NCI-H1694 (cell line): ENCODE data around the gene MEG3.

Experiments used
- DNase-seq: peaks from one replicate; lab custom pipeline; 2025; lab: John Stamatoyannopoulos, UW

MEG3 gene

DNA sequence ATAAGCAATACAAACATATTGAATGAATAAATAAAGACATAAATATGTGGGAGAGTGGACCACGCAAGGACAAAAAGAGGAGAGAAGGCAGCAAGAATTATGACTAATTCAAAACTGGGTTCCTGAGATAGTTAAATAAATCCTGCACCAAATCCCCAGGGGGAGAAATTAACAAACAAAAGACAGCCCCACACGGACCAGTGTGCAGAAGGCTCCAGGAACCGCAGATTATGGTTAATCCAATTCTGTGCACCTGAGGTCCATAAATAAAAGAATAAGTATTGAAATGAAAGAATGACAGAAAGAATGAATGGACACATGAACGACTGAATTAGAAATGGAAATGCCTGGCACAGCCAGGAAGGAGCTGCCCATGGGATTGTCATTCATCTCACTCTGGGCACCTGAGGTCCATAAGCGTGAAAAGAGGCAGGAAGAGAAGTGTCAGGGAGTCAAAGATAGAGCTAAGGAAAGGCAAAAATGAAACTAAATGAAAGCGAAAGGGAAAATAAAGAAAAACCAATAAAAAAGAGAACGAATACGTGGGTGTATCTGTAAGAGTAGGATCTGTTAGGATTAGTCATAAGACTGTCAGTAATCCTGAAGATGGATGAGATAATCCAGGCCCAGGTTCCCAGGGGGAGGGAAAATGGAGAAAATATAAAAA lies 23.3 kb downstream of the MEG3 start:
- DNase-seq = no peak

DNA sequence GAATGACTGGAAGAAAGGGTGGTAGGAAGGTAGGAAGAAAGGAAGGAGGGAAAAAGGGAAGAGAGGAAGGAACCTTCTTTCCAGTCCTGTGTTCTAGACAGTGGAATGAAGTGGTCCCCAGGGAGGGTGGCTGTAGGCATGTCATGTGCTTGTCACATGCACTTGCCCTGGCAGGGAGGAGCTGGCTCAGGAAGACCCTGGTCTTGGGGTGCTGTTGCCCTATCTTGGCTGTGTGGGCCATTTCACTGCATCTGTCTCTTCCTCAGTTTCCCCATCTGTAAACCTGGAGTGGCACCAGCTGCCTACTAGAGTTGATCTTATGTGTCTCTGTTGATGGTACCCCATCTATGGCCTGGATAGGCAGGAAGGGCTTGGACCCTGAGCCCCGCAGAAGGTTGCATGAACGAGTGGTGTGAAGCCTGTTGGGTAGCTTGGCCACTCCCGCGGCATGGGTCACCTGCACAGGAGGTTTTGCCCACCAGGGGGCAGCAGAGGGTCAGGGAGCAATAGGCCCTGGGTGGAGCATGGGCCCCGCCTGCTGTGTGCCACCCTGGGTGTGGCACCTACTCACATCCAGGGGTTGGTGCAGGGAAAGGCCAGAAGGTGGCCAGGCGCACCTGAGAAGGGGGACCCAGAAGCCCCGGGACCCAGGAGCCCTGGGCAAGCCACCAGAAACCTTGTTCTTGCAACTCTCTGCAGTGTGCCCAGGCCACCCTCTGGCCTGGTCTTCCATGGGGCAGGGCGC lies 25.1 kb downstream of the MEG3 start:
- DNase-seq = peak; percentile 59

DNA sequence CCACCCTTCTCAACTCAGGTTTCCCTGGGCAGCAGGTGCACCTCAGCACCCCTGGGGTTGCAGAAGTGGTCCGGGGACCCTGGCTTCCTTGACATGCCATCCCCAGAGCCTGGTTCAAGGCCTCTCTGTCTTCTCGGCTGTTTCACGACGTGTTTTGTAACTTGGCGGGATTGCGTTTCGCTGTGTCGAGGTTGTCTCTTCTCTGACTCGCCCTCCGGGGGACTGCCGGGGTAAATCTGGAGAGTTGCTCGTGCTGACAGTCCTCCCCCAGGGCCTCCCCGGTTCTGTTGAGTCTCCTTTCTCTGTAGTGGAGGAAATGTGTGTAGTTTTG lies 25.6 kb downstream of the MEG3 start:
- DNase-seq = no peak

DNA sequence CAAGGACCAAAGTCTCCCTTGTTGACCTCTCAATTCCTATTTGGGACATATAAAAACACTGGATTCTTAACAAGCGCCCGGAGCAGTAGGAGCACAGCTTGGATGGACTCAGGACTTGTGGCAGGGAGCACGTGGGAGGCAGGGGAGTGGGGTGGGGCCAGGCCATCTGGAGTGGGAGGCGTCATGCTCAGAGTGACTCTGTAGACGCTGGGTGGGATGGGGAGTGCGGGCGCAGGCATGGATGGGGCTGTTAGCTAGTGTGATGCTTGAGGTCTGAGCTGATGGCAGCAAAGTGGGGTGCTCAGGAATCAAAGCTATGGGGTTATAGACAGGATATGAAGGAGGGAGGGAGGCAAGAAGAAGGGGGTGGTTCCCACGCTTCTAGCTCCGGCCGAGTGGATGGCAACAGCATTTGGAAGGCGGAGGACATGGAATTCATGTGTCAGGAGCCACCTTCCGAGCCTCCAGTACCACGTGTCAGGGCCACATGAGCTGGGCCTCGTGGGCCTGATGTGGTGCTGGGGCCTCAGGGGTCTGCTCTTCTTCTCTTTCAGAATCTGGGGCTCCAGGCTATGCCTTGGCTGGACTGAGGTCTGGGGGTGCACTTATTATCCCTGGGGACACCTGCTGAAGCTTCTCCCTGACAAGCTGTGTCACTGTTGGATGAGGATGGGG lies 26.2 kb downstream of the MEG3 start:
- no peak for DNase-seq

DNA sequence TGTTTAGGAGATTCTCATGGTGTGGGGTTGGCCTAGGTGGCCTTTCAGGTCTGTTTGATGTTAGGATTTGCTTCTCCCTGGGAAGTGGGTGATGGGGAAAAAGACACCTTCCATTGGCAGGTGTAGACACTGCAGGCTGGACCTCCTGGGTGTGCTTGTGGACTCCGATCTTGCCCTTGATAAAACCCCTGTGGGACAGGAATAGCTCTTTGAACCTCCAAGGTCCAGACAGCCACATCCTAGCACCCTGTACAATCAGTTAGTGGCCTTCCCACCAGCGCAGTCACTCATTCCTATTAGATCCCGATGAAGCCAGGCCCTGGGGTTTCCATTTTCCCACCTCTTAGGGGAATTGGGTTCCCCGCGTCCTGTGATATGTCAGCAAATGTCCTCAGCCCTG lies 28.5 kb downstream of the MEG3 start:
- no peak for DNase-seq

DNA sequence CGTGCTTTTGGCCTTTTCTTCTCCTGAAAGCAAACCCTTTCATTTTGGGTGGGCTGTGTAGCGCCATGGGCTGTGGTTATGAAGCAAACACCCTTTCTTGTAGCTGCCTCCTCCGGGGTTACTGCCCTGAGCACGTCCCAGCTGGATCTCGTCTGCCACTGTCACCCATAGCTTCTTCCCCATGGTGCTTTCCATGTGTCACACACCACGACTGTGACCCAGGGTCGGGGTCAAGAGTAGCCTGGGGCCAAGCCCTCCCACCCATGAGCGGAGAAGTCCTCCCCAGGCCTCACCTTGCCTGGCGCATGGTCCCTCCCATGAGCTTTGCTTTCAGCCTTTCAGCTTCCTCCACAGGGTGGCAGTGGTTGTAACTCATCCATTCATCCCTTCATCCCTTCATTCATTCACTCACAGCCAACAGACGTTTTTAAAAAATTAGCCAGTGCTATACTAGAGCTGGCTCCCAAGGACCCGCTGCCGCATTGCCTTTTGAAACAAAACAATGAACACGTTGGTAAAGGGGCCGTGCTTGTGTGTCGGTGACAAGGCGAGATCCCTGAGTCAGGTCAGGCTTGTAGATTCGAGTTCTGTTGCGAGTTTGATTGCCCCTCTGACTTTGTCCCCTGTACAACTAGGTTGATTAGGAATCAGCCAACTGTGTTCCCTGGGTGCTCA lies 29.5 kb downstream of the MEG3 start:
- DNase-seq = no peak

DNA sequence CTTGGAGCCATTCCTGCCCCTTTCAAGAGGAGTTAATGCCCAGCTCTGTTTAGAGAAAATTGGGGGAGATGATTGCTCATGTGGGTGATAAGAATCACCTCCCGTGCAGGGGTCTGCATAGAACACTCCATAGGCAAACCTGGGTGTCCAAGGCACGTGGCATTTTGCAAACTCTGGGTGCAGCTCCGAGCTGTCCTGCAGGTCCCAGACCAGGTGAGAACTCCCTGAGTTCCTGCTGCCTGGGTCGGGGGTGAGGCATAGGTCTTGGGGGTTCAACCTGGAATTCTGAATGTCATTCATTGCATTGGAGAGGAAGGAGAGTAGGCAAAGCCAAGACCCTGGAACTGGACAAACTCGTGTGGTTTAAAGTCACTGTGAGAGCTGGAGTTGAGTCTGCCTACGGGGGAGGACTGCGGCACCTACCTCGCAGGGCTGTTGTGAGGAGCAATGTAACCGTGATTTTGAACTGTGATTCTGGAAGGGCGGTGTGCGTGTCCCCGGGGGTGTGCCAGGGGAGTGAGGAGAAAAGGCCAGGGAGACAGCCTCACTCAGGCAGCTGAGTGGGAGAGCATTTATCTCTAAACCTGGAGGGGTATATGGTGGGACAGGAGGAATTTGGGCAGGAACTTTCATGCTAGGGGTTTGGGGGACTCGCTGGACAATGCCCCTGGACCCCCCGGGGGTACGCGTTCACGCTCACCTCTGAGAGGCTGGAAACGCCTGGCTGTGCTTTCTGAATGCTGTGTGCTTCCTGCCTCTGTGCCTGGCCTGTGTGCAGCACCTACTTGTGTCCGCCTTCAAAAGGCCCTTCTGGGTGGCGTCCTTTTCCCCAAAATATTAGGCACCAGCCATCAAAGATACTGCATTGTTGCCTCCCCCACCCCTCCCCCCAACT lies 30.4 kb downstream of the MEG3 start:
- no peak for DNase-seq

DNA sequence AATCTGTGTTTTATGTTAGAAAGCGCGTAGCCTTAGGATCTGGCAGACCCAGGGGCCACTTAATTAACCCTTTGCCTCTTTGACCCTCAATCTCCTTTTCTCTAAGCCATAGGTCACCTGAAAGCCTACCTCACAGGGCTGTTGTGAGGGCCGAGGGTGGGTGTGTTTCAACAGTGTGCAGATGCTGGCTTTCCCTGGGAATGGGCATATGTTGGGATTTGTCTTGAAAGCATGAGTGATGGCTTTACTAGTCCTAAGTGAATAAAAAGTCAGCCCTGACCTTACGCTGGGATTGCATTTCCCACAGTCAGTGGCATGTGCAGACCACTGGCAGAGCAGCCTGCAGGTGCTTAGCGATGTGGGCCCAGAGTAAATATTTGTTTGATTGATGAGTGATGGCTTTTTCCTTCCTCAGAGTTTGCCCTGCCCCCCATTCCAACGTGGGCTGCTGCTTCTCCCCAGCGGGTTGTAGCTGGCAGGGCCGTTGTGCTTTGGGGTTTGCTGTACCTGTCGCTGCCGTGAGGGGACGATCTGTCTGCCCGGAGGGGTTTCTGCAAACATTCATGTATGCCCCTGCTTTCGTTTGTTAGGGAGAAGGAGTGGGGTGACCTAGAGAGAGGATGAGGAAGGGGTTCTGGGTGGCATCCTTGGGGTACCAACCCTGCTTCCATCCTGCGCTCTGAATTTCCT lies 31.5 kb downstream of the MEG3 start:
- no peak for DNase-seq

DNA sequence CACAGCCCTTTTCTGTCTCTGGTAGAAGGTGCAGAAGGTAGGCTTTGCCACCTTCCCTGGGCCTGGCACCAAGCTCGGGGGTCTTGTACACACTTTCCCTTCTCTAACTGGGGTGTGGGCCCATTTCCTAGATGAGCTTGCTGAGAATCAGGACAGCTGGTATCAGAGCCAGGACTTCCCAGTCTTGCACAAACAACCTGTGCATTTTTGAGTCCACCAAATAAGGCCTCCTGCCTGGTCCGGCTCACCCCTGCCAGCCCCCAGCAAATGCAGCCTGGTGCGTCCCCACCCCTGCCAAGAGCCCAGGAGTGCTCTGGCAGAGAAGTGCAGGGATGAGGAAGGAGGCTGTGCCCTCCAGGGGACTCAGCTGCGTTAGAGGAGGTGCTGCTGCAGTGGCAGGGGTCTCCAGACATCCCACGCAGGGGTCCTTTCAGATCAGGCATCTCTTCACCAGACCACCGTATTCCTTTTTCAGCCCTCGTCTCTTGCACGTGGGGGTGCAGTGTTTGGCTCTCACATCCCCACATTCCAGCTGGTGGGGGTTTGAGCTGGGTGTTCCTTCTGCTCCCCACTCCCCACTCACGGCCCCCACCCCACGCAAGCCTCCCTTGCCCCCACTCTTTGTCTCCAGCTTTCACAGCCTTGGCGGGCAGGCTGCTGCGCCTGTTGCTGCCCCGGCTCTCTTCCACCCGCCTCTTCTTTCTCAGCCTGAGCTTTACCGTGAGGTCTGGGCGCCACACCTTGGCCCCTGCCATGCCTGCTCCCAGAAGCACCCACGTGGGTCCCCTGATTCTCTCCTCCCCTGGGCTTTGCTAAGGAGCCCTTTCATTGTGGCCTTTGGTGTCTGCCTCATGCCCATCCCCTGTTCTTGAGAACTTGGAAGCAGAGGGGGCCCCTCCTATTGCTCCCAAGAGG lies 32.3 kb downstream of the MEG3 start:
- DNase-seq = no peak

DNA sequence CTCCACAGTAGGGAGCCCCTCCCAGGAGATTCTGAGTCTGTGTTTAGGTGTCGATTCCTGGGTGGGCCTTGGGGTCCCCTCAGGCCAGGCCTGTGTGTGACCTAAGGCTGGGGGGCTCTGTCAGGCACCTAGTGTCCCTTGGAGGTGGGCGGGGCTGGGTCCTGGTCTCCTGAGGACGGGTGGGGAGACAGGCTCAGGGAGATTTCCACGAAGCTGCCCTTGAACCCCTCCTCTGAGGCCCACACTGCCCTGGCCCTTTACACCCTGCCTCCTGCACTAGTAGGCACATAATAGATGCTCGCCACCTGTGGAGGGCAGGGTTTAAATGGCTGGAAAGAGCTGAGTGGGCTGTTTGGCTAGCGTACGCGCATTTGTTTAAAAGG lies 32.9 kb downstream of the MEG3 start:
- no peak for DNase-seq

DNA sequence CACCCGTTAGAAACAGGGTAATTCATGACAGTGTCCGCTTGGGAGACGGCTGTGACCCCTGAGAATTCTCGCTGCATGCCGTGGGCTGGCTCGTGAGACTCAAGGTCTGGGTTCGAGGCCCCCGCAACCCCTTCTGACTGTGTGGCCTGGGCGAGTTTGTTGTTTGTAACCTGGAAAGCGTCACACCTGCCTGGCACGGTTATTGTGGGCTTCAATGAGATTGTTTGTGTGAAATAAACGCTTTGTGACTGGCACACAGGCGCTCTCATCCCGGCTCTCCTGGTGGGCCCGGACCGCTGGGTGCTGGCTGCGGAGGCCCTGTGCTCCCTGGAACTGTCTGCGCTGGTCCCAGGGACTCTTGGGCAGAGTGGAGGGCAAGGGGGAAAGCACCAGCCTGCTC lies 33.9 kb downstream of the MEG3 start:
- DNase-seq = no peak

DNA sequence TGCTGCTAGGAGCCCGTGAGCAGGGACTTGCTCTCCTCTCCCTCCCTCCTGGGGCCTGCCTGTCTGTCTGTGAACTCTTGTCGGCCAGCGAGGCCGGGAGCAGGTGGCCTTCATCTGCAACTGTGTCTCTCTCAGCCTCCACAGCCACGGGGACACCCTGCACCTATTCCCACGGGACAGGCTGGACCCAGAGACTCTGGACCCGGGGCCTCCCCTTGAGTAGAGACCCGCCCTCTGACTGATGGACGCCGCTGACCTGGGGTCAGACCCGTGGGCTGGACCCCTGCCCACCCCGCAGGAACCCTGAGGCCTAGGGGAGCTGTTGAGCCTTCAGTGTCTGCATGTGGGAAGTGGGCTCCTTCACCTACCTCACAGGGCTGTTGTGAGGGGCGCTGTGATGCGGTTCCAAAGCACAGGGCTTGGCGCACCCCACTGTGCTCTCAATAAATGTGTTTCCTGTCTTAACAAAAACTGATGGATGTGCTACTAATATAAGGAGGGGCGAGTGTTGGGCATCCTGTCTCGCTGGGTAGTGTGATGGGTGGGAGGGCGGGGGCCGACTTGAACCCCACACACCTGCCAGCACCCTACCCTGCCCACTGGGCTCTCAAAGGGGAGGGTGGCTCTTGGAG lies 34.8 kb downstream of the MEG3 start:
- no peak for DNase-seq

DNA sequence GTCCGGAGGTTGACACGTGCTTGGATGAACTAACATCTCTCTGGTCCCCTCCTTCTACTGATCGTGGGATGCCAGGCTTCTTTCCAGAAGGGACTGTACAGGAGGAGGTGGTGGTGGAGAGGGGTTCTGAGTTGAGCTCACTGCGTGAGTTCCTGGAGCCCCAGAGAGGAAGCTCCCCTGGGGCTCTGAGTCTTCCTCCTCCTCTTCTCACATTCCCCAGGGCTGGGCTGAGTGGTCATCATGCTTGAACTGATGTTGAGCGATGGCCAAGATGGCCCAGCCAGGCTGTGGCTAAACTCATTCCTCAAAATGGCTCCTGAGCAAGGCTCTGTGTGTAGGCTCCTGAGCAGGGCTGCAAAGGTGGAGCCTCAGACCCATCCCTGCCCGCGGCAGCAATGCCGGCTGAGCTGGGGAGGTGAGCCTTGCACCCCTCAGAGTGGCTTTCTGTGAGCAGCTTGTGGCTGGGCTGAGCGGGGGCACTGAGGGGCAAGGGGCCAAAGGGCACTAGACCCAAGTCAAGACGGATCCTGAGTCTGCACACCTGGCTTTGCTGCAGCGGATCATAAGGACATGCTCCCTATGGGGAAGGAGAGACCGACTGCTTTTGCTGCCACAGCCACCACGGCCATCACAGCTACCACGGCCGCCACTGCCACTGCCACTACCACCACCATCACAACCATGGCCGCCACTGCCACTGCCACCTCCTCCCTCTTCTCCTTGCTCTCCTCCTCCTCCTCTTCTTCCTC lies 35.4 kb downstream of the MEG3 start:
- DNase-seq = no peak

DNA sequence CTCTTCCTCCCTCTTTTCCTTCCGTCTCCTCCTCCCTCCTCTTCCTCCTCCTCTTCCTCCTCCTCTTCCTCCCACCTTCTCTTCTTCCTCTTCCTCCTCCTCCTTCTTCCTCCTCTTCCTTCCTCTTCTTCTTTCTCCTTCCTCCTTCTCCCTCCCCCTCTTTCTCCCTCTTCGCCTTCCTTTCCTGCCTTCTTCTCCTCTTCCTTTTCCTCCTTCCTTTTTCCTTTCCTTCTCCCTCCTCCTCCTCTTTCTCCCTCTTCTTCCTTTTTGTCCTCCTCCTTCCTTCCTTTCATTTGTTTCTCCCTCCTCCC lies 36.0 kb downstream of the MEG3 start:
- no peak for DNase-seq

DNA sequence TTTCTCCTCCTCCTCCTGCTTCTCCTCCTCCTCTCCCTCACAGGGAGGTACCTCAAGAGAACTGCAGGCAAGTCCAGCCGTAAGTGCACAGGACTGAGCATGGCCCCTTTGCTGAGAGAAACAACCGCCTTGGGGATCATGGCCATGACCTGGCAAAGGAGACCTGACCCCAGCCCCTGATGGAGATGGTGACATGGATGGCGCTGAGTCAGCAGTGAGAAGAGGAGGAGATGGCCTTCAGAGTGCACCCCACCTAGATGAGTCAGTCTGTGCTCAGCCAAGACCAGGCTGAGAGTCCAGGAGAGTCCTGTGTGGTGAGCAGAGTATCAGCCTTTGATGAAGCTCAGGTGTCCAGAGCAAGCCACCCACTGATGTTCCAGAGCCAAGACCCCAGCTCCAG lies 36.4 kb downstream of the MEG3 start:
- DNase-seq = no peak

DNA sequence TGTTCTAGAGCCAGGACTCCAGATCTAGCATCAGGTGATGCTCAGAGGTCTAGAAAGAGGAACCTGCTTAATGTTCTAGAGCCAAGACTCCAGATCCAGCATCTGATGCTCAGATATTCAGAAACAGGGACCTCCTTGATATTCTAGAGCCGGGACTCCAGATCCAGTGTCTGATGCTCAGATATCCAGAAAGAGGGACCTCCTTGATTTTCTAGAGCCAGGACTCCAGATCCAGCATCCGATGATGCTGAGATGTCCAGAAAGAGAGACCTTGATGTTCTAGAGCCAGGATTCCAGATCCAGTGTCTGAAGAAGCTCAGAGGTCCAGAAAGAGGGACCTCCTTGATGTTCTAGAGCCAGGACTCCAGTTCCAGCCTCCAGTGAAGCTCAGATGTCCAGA lies 36.9 kb downstream of the MEG3 start:
- no peak for DNase-seq

DNA sequence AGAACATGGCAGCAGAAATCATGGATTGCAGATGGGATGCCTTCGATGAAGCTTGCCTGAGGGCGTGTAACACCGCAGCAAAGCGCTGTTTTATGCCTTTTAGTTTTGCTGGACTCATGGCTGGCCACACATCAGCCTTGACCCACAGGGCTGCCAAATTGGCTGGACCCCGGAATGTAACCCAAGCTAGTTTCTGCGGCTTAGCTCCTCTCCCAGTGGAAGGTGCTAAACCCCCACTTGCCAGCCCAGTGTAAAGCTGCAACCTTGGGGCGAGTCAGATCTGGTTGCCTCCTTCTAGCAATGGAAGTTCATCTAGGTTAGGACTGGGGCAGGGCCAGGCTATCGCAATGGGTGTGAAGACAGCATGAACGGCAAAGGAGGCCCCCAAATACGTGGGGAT lies 38.3 kb downstream of the MEG3 start:
- no peak for DNase-seq

DNA sequence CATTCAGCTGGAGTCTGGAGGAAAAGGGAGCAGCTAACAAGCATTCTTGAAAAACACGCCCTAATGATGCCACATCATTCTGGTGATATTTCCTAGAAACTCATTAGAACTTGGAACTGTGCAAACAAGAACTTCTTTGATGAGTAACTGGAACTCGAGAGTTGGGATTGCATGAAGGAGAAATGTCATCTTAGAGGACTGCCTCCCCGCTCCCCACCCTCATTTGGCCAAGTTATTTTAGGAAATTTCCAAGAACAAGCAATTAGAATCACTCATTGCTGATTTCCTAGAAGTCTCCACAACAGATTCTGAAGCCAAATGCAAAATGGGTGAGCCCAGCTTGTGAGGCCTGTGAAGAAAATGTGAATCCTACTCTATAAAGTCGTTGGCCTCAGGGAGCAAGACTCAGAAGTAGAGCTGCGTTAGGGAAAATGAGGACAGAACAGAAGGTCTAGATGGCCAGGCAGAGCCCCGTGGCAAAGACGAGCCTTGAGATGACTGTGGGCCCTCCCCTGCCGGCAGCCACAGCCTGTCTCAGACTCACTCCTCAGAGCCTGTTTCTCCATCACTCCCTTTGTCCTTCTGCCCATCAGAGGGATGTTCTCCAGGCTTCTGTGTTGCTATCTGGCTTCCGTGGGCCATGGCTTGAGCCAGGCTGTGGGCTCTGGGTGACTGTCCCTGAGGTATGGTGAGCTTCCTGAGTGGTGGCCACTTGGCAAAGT lies 39.2 kb downstream of the MEG3 start:
- no peak for DNase-seq
